Erythroblast (primary cell): Measurements from ENCODE around the gene STX8.

ENCODE experiments used
- GATA1 ChIP-seq: IDR thresholded peaks from 2 replicates; pipeline ENCODE4 v1.6.1; 2011; ENCODE audit warnings: low read depth, mild to moderate bottlenecking, control low read depth, low read length, moderate library complexity
- POLR2A ChIP-seq: IDR thresholded peaks from 2 replicates; pipeline ENCODE4 v1.6.1; 2011; ENCODE audit warnings: mild to moderate bottlenecking, low read length

- no peak for TF ChIP-seq POLR2A
- no peak for TF ChIP-seq GATA1
These were observed 208.5 kb downstream of the STX8 start for GRCh38 chr17:9367156-9367555.
